Right ventricle myocardium superior (tissue), 1 donor: ENCODE data around the gene COMMD6. TPM values are rescaled to one million over a fixed set of nuclear protein-coding genes. Genes with fewer than 3 reads are reported as not detected.

ENCODE experiments used
- ATAC-seq: fragments of 200-7000 bp; cut with Tn5 transposase; one replicate; pipeline ENCODE4 v1.9.1; 2020; ENCODE audit warnings: mild to moderate bottlenecking; ENCODE audit not compliant: poor library complexity
- DNase-seq: peaks from one replicate; pipeline ENCODE4 v3.0.0-alpha.2; 2020
- intact Hi-C: fragments of 100-400 bp; cut with DNase I; formaldehyde crosslinking; loops from one replicate; pipeline ENCODE4 v1.11.2; 2022
- total RNA-seq: library from RNA; stranded (reverse); fragmentation: NEBNext Ultra II Directional; extraction: Animal tissue kit (Norgen Biotek cat#: 25700); gene quantifications from one replicate; pipeline ENCODE4 v1.2.1, GENCODE V29; 2021
- donor health status: DM: no; HTN: yes; CAD: no; lungs with severe emphysema.

Gene COMMD6
- total RNA-seq, 1 donor from 2014 or later, result 116 TPM

DNA sequence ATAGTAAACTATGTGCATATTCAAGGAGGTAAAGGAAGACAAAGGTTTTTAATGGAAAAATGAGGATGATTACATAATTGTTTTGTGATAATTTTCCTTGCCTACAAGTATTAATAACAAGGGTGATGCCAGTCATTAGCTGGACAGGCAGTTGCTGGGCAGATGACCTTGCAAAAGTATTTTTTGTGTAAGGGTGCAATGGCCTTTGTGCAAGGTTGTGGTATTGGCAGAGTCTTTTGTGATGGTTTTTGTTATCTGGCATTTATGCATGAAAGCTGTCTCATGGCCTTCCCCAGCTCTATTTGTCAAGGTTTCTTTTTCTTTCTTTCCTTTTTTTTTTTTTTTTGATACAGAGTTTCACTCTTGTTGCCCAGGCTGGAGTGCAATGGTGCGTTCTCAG is 4.3 kb upstream of the COMMD6 start:
- ATAC-seq (no peak), DNase-seq (no peak)
- intact Hi-C loops, result no loop called here

DNA sequence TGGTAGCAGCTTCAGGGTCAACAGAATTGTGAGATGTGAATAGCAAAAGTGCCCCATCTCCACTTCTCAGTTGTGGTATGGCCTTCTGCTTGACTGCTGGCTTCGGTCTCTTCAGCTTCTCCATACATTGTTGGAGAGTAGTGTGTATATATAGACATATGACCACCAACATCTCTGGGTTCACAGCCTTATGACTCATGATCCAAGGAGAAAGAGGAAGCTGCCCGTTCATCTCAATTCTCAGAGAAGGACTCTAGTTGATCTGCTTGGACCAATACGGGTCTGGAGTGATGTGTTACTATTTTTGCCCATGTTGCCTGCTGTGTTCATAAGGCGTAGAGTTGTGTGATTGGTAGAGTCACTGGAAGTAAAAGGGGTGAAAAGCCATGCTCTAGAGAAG is 3.6 kb upstream of the COMMD6 start:
- intact Hi-C loops, result no loop called here
- DNase-seq (no peak), ATAC-seq (no peak)

DNA sequence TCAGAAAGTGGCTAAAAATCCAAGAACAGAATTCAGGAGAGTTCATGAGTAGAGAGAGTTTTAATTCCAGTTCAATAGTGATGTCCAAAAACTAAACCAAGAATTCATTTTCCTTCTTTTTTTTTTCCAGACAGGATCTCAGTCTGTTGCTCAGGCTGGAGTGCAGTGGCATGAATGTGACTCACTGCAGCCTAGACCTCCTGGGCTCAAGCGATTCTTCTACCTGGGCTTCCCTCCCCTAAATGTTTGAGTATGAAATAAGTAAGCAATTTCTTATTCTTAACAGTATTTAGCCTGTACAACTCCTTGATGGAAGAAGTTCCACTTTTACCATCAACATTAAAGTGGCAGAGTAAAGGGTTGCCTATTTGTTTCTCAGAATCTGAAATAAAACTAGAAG is 3.8 kb downstream of the COMMD6 start:
- ATAC-seq, result no peak
- no peak for DNase-seq
- intact Hi-C loops, result no loop called here

DNA sequence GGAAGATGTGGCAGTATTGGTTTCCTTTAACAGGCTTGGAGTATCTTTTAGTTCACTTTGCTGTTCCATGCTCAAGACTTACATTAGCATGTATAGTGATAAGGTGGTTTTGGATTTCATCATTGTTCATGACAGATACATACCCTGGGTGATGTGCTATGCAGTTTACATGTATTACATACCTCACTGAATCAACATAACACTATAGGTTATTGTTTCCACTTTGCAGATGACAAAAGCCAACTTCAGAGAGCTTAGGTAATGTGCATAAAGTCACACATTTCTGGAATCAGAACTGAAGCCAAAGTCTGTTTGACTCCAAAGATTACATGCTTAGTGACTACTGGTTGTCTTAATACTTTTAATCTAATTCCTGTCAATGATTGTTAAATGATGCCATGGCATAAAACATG is 7.1 kb downstream of the COMMD6 start:
- peak; percentile 25 for ATAC-seq
- DNase-seq, result no peak
- intact Hi-C loops, result no loop called here

DNA sequence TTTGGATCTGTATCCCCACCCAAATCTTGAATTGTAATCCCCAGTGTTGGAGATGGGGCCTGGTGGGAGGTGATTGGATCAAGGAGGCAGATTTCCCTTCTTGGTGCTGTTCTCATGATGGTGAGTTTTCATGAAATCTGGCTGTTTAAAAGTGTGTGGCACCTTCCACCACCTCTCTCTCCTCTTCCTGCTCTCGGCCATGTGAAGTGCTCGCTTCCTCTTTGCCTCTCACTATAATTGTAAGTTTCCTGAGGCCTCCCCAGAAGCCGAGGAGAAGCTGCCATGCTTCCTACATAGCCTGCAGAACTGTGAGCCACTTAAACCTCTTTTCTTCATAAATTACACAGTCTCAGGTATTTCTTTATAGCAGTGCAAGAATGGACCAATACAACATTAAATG is 15.7 kb downstream of the COMMD6 start:
- no peak for ATAC-seq

DNA sequence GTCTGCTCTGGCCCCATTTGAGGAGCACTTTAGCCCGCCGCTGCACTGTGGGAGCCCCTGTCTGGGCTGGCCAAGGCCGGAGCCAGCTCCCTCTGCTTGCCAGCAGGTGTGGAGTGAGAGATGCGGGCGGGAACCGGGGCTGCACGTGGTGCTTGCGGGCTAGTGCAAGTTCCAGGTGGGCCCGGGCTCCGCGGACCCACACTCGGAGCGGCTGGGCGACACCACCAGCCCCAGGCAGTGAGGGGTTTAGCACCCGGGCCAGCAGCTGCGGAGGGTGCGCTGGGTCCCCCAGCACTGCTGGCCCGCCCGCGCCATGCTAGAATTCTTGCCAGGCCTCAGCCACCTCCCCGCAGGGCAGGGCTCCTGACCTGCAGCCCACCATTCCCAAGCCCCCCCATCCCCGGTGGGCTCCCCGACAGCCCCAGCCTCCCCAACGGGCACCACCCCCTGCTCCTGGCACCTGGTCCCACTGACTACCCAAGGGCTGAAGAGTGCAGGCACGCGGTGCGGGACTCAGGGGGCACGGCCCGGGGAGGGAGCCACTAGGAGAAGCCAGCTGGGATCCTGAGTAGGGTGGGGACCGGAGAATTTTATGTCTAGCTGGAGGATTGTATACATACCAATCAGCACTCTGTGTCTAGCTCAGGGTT is 19.1 kb downstream of the COMMD6 start:
- no peak for DNase-seq
- intact Hi-C loops, result no loop called here
- ATAC-seq, result no peak

More for the DNA sequence above, 15.7 kb downstream of the COMMD6 start:
- intact Hi-C loops, result no loop called here
- no peak for DNase-seq

DNA sequence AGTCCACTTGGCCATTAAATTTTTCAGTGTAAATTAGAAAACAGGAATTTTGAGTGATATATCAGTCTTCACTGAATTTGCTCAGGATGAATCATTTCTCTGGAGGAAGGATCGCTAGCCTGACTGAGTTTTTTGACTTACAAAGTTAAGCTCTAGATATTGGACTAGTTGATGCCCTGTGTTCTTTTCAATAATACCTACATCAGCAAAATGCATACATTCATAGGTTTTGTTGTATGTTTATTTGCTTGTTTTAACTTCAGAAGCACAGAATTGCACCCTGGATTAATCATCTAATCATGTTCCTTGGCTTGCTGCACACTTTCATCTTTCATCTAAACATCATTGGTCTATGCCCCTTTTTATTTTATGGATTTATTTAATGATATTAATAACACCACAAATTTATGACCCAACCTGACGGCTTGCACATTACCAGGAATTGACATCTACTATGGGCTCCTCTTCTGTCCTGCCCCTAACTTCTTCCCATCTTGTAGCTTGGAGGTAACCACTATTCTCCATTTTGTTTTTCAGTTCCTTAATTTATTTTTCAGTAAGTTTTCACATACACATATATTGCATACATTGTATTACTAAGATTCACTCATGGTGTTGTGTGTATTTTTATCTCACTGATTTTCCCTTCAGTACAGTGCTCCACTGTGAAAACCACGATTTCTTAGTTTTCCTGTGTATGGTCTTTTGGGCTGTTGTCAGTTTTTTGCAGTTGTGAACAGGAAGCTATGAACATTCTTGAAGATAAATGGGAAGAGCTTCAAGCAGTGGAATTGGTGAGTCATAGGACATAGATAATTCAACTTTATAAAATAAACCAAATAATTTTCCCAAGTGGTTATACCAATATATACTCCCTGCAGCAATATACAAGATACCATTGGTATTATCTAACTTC is 23.3 kb downstream of the COMMD6 start:
- intact Hi-C loops, result no loop called here
- no peak for DNase-seq
- no peak for ATAC-seq

DNA sequence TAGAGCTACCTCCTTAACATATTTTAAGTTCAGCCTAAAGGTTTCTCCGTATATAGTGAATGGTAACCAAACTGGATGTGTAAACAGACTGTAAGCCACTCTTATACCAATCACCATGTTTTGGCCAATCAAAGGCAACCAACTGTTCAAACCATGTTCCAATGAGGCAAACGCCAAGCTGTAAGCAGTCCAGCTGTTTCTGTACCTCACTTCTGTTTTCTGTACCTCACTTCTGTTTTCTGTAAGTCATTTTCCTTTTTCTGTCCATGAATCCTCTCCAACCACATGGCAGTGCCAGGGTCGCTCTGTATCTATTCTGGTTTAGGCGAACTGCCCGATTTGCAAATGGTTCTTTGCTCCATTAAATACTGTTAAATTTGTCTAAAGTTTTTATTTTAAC is 24.4 kb downstream of the COMMD6 start:
- intact Hi-C loops, result no loop called here
- no peak for ATAC-seq
- DNase-seq, result no peak

DNA sequence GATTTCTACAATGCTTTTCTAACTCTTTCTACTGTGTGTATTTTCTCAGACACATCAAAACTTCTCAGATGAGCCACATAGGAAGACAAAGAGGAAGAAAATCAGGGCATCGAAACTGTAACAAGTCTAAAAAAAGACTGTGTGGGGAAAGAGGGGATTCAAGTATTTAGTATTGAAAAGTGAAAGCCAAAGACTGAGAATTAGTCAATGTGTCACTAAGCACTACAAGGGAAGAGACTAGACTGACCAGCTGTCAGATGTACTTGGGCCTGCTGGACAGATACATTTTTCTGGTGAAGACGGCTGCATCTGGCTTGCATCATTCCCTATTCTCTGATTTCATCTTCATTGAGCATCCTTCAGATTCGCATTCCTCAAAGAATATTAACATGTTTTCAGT is 25.4 kb downstream of the COMMD6 start:
- no peak for DNase-seq
- no peak for ATAC-seq
- intact Hi-C loops, result no loop called here

DNA sequence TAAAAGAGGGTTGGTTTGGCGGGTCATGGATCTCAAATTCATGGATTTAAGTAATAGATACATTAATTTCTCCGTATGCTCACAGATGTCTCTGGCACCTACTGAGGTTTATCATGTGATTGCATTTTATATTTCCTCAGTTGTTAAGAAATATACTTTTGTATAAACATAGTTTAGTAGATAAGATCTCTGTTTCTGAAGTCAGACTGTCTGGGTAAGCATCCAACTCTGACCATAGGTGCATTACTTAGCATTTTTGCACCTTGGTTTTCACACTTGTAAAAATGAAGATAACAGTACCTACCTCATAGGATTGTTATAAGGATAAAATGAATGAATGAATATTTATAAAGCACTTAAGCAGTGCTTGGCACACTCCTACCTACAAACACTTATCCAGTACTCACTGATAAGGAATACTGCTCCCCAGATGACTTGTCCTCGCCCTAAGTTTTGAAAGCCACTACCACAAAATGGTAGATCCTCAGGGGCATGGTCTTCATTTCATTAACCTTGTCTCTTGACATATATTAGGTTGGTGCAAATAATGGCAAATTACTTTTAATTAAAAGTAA is 26.5 kb downstream of the COMMD6 start:
- intact Hi-C loops, result no loop called here
- ATAC-seq (no peak), DNase-seq (no peak)

DNA sequence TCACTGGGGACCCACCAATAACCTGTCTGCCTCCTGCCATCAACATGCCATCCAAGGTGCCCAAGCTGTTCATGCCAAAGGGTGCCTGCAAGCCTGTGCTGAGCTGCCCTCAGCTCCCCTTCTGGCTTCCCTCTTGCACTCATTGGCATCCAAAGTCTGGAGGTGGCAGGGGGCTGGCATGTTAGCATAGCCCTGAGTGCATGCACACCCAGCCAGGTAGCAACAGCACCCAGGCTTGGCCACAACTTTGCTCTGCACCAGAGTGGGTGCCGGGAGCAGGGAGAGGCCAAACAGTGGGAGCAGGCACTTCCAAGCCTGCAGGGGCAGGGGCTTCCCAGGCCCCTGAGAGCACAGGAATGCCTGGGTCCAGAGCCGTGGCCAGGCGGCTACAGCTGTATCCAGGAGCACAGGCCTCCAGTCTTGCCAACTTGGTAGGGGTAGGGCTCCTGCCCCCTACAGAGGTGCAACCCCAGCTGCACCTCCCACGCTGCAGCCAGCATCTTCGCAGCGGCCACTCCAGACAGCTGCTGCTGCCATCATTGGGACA is 29.6 kb downstream of the COMMD6 start:
- ATAC-seq (no peak), DNase-seq (no peak)
- intact Hi-C loops, result no loop called here

DNA sequence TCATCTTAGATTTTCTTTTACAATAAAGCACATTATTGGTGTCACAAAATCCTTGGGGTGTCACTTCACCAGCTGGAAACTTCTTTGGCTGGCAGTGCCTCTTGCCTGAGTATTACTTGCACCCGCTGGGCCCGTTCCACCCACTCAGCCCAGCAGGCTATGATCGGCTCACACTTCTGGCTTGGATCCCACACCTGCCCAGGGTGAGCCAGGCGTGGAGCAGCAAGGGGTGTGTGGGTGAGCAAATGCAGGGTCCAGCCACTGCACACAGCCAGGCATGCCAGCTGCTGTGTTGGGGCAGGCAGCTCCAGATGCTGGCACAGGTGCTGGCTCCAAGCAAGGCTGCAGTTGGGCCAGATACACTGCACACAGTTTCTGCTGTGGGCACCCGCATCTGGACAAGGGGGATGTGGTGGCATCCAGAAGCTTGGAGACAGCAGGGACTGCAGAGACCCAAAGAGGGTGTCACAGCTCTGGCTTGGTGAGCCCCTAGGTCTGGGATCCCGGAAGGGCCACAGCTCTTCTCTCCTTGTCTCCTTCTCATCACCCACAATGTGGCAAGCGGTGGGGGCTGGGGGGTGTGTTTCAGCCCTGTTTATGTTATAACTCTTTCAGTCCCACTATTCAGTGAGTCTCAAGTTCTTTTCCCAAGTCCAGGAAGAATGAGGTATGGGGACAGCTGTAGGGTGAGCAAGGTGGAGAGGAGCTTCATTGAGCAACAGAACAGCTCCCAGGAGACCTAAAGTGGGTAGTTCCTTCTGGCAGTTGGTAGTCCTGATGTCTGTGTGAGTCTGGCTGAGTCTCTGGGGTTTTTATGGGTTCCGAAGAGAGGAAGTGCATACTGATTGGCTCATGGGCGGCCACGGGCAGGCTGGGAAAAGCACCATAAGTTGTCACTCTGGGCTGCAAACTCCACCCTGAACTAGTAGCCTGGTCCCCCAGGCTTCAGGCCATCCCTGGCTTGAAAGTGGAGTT is 30.3 kb downstream of the COMMD6 start:
- DNase-seq, result no peak
- ATAC-seq, result no peak
- intact Hi-C loops, result no loop called here

DNA sequence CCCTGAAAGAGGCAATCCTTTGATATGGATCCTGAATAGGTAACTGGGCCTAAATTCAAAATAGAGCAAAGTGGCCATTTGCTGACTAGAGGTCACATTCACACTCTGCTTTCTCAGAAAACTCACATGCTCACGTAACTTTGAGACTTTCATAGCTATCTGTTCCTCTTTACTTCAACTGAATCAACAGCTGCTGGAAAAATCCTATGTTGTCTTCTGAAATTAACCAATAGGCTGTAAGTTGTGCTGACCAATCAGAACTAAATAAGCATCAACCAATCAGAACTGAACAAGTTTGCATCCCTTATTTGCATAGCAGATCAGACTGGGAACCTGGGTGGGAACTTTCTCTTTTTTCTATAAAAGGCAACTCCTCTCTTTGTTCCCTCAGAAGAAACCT is 31.6 kb downstream of the COMMD6 start:
- ATAC-seq (no peak), DNase-seq (no peak)
- intact Hi-C loops, result no loop called here

DNA sequence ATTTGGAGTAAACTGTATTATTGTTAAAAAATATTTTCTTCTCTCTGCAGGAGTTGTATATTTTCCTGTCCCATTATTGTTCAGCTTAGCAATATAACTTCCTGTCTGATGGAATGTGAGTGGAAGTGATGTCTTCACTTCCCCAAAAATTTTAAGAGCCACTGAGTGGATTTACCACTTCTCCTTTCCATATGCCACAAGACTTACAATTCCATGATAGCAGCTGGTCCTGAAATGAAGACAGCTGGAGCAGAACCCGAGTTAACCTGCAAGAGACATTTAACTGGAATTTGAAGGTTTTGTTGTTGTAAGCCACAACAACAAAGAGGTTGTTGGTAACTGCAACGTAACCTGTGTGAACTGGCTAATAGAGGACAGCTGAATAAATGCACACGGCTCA is 32.3 kb downstream of the COMMD6 start:
- DNase-seq (no peak), ATAC-seq (peak; percentile 59)
- intact Hi-C loops, result no loop called here

DNA sequence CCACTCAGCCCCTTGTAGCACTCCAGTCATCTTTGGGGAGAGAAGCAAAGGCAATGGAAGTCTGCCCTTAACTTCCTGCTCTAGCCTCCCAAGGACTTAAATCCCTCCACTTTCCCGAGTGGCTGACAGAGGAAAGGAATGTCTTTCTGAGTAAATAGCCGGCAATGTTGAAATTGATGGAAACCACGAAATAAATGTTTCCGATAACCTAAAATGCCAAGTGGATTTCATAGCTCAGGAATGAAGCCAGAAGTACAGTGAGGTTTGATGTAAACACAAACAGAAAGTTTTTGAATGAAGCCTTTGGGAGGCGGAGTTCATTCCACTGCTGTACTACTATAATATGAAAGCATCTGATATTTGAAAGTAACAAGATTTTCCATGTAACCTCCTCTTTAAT is 41.7 kb downstream of the COMMD6 start:
- no peak for DNase-seq
- ATAC-seq, result no peak
- intact Hi-C loops, result no loop called here

DNA sequence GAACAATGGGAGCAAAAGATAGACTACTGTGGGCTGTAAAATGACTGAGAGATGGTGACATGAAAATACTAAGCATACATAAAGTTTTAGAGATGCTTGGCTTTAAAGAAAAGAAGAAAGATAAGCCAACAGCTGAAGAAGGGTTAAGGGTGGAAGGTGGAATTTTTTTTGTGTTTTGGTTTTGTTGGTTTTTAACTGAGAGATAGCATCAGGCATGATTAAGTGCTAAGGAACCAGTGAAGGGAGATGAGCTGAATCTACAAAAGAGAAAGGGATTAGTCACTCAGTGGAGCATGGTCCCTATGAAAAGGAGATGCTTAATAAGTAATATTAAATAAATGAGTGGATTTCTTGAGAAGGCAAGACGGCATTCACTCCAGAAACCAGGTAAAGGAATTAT is 43.1 kb downstream of the COMMD6 start:
- no peak for DNase-seq
- ATAC-seq, result no peak
- intact Hi-C loops, result no loop called here

DNA sequence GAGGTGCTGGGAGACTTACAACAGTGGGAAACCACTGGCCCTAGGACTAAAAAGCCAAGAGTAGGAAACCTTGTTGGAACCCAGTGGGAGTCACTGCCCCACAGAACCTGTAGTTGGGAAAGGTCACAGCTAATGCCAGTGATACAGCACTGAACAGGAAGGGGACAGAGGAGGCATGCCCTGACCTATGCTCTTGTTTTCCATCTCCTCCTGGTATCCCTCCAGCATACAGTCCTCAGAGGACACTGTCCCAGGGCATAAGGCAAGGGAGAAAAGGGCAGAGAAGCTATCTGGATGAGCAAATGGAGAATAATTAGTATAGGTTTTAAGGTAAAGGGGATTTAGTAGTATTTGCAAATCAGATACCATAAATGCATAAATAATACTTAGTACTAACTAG is 44.5 kb downstream of the COMMD6 start:
- DNase-seq (no peak), ATAC-seq (no peak)
- intact Hi-C loops, result no loop called here

DNA sequence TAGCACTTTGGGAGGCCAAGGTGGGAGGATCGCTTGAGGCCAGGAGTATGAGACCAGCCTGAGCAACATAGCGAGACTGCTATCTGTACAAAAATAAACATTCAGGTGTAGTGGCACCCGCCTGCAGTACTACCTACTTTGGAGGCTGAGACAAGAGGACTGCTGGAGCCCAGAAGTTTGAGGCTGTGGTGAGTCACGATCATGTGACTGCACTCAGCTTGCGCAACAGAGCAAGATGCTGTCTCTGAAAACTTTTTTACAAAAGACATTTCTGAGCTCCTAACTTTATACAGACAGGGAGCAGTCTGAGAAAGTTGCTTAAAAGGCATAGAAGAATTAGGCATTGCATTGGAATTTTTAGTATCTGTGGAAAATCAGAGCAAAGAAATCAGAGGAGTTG is 45.3 kb downstream of the COMMD6 start:
- intact Hi-C loops, result no loop called here
- ATAC-seq (no peak), DNase-seq (no peak)

DNA sequence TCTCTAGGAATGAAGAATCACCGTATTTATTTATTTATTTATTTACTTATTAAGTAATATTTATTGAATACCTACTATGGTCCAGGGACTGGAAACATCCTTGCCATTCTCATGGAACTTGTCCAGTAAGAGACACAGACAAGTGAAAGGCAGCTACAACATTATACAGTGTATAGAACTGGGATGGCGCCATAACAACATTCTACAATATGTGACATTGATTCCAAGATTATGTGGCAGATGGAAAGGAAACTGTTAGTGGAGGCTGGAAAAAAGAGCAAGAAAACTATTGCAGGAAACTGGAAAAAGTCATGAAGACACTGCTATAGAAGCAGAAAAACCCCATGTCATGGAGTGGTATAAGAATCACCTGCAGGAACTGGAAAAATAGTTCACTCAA is 46.3 kb downstream of the COMMD6 start:
- DNase-seq, result no peak
- no peak for ATAC-seq
- intact Hi-C loops, result no loop called here
